Psoas muscle (tissue), 8 donors: ENCODE measurements around the gene PAIP2. TPM values are rescaled to one million over a fixed set of nuclear protein-coding genes. Genes with fewer than 3 reads are reported as not detected.
"Not testable (repeated sequence)": the region's sequence is repeated elsewhere in the genome, so short reads cannot be mapped to it uniquely, and the experiment has no call there.

Source experiments
- ATAC-seq, 4 donors: fragments of 200-7000 bp; cut with Tn5 transposase; one replicate each; pipeline ENCODE4 v1.9.1; 2020; ENCODE audit warnings: moderate library complexity in 3 of 4, mild to moderate bottlenecking in 2 of 4
- DNase-seq, 2 donors: peaks; one replicate each; pipeline ENCODE4 v3.0.0-alpha.2; 2020
- H3K27ac ChIP-seq: fragments of 200-600 bp; one replicate; pipeline ENCODE4 v1.8.0; 2022
- H3K27me3 ChIP-seq, 3 donors: fragments of 200-600 bp in 1 of 3; one replicate each; pipeline versions ENCODE4 v1.6.1 to v1.8.0; 2013 to 2022; ENCODE audit warnings: low read length in 2 of 3, mild to moderate bottlenecking in 2 of 3, moderate library complexity in 1 of 3; ENCODE audit not compliant: insufficient read depth in 3 of 3
- H3K36me3 ChIP-seq, 2 donors: fragments of 200-600 bp in 1 of 2; one replicate each; pipeline versions ENCODE4 v1.6.1 to v1.8.0; 2013 to 2022; ENCODE audit warnings: low read depth in 1 of 2, mild to moderate bottlenecking in 1 of 2, moderate library complexity in 1 of 2; ENCODE audit not compliant: insufficient read depth in 1 of 2
- H3K4me1 ChIP-seq: fragments of 200-600 bp; one replicate; pipeline ENCODE4 v1.8.0; 2022
- H3K4me3 ChIP-seq: fragments of 200-600 bp; one replicate; pipeline ENCODE4 v1.8.0; 2022; ENCODE audit warnings: mild to moderate bottlenecking
- H3K9me3 ChIP-seq: fragments of 200-600 bp; one replicate; pipeline ENCODE4 v1.8.0; 2022
- CTCF ChIP-seq: fragments of 200-600 bp; IDR thresholded peaks from one replicate; pipeline ENCODE4 v1.8.0; 2022; ENCODE audit warnings: antibody characterized with exemption
- WGBS, 3 donors: extraction: QIAGEN DNeasy Blood & Tissue Kit; methylation state at CpG; one replicate each; pipeline versions ENCODE4 v1.1.6 to v1.1.7; 2013; 5-methylcytosine and 5-hydroxymethylcytosine counted together
- intact Hi-C, 2 donors: fragments of 100-400 bp; cut with DNase I; formaldehyde crosslinking; loops; one replicate each; pipeline versions ENCODE4 v1.11.0 to v1.14.2; 2022
- polyA plus RNA-seq, 3 donors: library from polyadenylated mRNA; stranded (reverse); fragments of 200-250 nt; gene quantifications; one replicate each; pipeline ENCODE4 v1.2.3, GENCODE V29; 2013
- total RNA-seq, 4 donors: library from RNA; stranded (reverse); fragmentation: NEBNext Ultra II Directional in 2 of 4; extraction: Animal tissue kit (Norgen Biotek cat#: 25700) in 2 of 4; gene quantifications; one replicate each; pipeline versions ENCODE4 v1.2.1 to v1.2.4, GENCODE V29; 2021 to 2023
- donor health status: healthy with polysubstance abuse.
- donor health status: DM: no; HTN: no; CAD: no; lungs with moderate emphysema.
- donor health status: Bipolar disorder and iron deficiency.
- donor health status: healthy.
- donor health status: DM: yes; HTN: yes; CAD: no.
- donor health status: DM: no; HTN: no; CAD: no.
- donor health status: DM: no; HTN: no; CAD: no.
- donor health status: DM: yes; HTN: yes; CAD: no.

PAIP2 gene
- total and polyA plus RNA-seq, 7 donors, result 111 to 252 (median 117) TPM

GRCh38 chr5:139408191-139408590 is 66.5 kb downstream of the PAIP2 start:
- no peak overlapping the region for H3K4me3 ChIP-seq
- no peak for TF ChIP-seq CTCF
- no peak for DNase-seq
- WGBS, 3 donors, result 90 to 97% (median 92%) methylated on average over 7 of the region's 7 CpGs
- H3K27ac ChIP-seq, result no peak overlapping the region
- intact Hi-C loops, result no loop called here
- no peak for ATAC-seq
- peaks cover 0 to 8% of the 10 kb centered on the region in 2 donors for H3K36me3 ChIP-seq
- no peaks in the 10 kb centered on the region for H3K9me3 ChIP-seq
- H3K27me3 ChIP-seq, result no peaks in the 10 kb centered on the region
- H3K4me1 ChIP-seq, result peaks cover 22% of the 10 kb centered on the region

DNA sequence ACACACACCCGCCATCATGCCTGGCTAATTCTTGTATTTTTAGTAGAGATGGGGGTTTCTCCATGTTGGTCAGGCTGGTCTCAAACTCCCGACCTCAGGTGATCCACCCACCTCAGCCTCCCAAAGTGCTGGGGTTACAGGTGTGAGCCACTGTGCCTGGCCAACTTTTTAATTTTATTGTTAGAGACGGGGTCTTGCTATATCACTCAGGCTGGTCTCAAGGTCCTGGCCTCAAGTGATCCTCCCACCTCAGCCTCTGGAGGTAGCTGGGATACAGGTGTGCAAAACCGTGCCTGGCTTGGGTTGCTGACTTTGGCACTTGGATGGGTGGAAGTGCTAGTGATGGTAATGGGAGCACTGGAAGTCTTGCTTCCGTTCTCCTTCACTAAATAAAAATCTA is 67.5 kb downstream of the PAIP2 start:
- H3K27me3 ChIP-seq, H3K27ac ChIP-seq, ATAC-seq, H3K4me3 ChIP-seq, H3K36me3 ChIP-seq, H3K9me3 ChIP-seq, DNase-seq, intact Hi-C loops: not testable (repeated sequence)
- 77 to 92% (median 87%) methylated on average over 5 of the region's 5 CpGs for WGBS, 3 donors
- H3K4me1 ChIP-seq, result peaks cover 23% of the 10 kb centered on the region

DNA sequence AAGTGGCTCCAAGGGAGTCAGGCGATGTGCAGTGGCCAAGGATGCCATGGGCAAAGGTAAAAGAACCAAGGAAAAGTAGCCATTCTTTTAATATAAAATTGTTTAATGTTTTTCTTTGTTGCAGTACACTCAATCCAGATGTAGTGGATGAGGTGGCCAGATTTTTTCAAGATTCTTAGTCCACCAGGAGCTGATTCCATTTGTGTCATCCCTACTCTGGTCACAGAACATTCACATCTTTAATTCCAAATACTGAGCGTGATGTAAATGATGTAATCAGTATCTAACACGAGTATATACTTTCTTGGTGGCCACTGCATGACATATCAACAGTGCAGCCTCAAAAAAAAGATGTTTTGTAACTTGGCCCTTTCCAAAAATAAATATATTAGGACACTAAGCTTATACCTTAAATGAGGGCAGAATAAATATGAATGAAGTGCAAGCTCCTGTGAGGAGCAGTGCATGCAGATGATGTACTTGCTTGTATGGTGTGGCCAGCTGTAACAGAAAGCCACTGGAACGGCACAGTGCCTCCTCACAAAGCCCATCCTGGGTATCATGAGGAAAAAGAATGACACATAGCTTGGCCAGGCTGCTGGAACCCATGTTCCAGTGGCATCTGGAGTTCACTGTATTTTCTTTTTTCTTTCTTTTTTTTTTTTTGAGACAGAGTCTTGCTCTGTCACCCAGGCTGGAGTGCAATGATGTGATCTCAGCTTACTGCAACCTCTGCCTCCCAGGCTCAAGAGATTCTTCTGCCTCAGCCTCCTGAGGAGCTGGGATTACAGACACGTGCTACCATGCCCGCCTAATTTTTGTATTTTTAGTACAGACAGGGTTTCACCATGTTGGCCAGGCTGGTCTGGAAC is 68.7 kb downstream of the PAIP2 start:
- Histone ChIP-seq H3K9me3 (no peaks in the 10 kb centered on the region), H3K27me3 (no peaks in the 10 kb centered on the region), H3K4me1 (peaks cover 28% of the 10 kb centered on the region), H3K4me3 (no peak overlapping the region), H3K27ac (peak overlapping the region; percentile 65), H3K36me3 (peaks cover 0 to 9% of the 10 kb centered on the region in 2 donors)
- DNase-seq (no peak), ATAC-seq (peak in 1 of 4 donors; percentile 19)
- intact Hi-C loops, result loop anchor here in 1 of 2 donors (10.0 kb wide), 1 partner anchor 354 kb away; no protein-coding TSS in a partner anchor
- 42 to 51% (median 45%) methylated on average over 6 of the region's 6 CpGs for WGBS, 3 donors
- no peak for TF ChIP-seq CTCF

- peaks cover 37% of the 10 kb centered on the region for H3K4me1 ChIP-seq
- WGBS, 3 donors, result 46 to 73% (median 48%) methylated on average over 17 of the region's 17 CpGs
- no peak overlapping the region for H3K4me3 ChIP-seq
- intact Hi-C loops, result loop anchor here in 1 of 2 donors (10.0 kb wide), 1 partner anchor 354 kb away; no protein-coding TSS in a partner anchor
- H3K27ac ChIP-seq, result peak overlapping the region; percentile 65
- no peaks in the 10 kb centered on the region for H3K9me3 ChIP-seq
- DNase-seq (no peak), ATAC-seq (no peak)
- no peaks in the 10 kb centered on the region for H3K27me3 ChIP-seq
- TF ChIP-seq CTCF, result no peak
- peaks cover 0 to 9% of the 10 kb centered on the region in 2 donors for H3K36me3 ChIP-seq
Measured at GRCh38 chr5:139410993-139411828, 69.6 kb downstream of the PAIP2 start.

GRCh38 chr5:139413153-139413552 is 71.5 kb downstream of the PAIP2 start:
- intact Hi-C loops, result loop anchor here in 1 of 2 donors (10.0 kb wide), 1 partner anchor 352 kb away; no protein-coding TSS in a partner anchor
- no peak for TF ChIP-seq CTCF
- DNase-seq (no peak), ATAC-seq (no peak)
- 96 to 97% (median 97%) methylated on average over 6 of the region's 6 CpGs for WGBS, 3 donors
- Histone ChIP-seq H3K27ac (no peak overlapping the region), H3K27me3 (no peaks in the 10 kb centered on the region), H3K4me3 (no peak overlapping the region), H3K9me3 (no peaks in the 10 kb centered on the region), H3K36me3 (peaks cover 0 to 9% of the 10 kb centered on the region in 2 donors), H3K4me1 (peaks cover 56% of the 10 kb centered on the region)
